DND-41 (cell line): ENCODE measurements around the gene MRPS31.

Experiments used
- ATAC-seq: fragments of 200-7000 bp; cut with Tn5 transposase; 3 replicates; pipeline ENCODE4 v1.9.1; 2021; ENCODE audit warnings: low read depth; ENCODE audit not compliant: insufficient read depth
- DNase-seq: peaks from one replicate; pipeline ENCODE4 v3.0.0-alpha.2; 2020
- H2AFZ ChIP-seq: 2 replicates; pipeline ENCODE4 v1.6.0; 2012; ENCODE audit warnings: low read depth, low read length
- H3K27ac ChIP-seq: 2 replicates; pipeline ENCODE4 v1.5.1; 2012; ENCODE audit warnings: low read length, inconsistent platforms
- H3K27me3 ChIP-seq: fragments of 200-600 bp; sonication (generic); 2 replicates; pipeline ENCODE4 v1.6.0; 2012; ENCODE audit warnings: low read length, mild to moderate bottlenecking, inconsistent platforms; ENCODE audit not compliant: insufficient read depth, poor library complexity
- H3K36me3 ChIP-seq: 2 replicates; pipeline ENCODE4 v1.5.1; 2012; ENCODE audit warnings: low read length, inconsistent platforms; ENCODE audit not compliant: insufficient read depth
- H3K4me1 ChIP-seq: 2 replicates; pipeline ENCODE4 v1.5.1; 2012; ENCODE audit warnings: mild to moderate bottlenecking, low read length; ENCODE audit not compliant: insufficient read depth
- H3K4me2 ChIP-seq: 2 replicates; pipeline ENCODE4 v1.6.0; 2012; ENCODE audit warnings: mild to moderate bottlenecking, moderate library complexity, low read length, inconsistent platforms; ENCODE audit not compliant: insufficient read depth
- H3K4me3 ChIP-seq, 2 experiments: fragments of 200-600 bp in 1 of 2; shearing (Covaris generic) in 1 of 2; 2 replicates each; pipeline ENCODE4 v1.5.1; 2012 to 2016; ENCODE audit warnings: inconsistent platforms in 2 of 2, low read length in 2 of 2, mild to moderate bottlenecking in 2 of 2, low read depth in 1 of 2, moderate library complexity in 1 of 2
- H3K79me2 ChIP-seq: 2 replicates; pipeline ENCODE4 v1.6.0; 2012; ENCODE audit warnings: low read length, inconsistent platforms; ENCODE audit not compliant: insufficient read depth
- H3K9ac ChIP-seq: 2 replicates; pipeline ENCODE4 v1.6.0; 2012; ENCODE audit warnings: low read depth, mild to moderate bottlenecking, inconsistent platforms, low read length, moderate library complexity
- H3K9me3 ChIP-seq: 2 replicates; pipeline ENCODE4 v1.5.1; 2012; ENCODE audit warnings: low read length, moderate library complexity, mild to moderate bottlenecking, inconsistent platforms; ENCODE audit not compliant: insufficient read depth, severe bottlenecking
- H4K20me1 ChIP-seq: 2 replicates; pipeline ENCODE4 v1.6.0; 2012; ENCODE audit warnings: low read length; ENCODE audit not compliant: insufficient read depth
- EZH2 ChIP-seq: IDR thresholded peaks from 3 replicates; pipeline ENCODE4 v1.6.1; 2012; ENCODE audit warnings: borderline replicate concordance, low read depth, mild to moderate bottlenecking, moderate library complexity, low read length, inconsistent platforms; ENCODE audit not compliant: severe bottlenecking
- TF ChIP-seq, protein P1 (sequence below): IDR thresholded peaks from 2 replicates; pipeline ENCODE4 v1.5.1; 2012; ENCODE audit warnings: borderline replicate concordance, low read length, moderate library complexity, mild to moderate bottlenecking; ENCODE audit not compliant: poor library complexity, severe bottlenecking; ENCODE audit errors: extremely low read depth

The MRPS31 gene

DNA sequence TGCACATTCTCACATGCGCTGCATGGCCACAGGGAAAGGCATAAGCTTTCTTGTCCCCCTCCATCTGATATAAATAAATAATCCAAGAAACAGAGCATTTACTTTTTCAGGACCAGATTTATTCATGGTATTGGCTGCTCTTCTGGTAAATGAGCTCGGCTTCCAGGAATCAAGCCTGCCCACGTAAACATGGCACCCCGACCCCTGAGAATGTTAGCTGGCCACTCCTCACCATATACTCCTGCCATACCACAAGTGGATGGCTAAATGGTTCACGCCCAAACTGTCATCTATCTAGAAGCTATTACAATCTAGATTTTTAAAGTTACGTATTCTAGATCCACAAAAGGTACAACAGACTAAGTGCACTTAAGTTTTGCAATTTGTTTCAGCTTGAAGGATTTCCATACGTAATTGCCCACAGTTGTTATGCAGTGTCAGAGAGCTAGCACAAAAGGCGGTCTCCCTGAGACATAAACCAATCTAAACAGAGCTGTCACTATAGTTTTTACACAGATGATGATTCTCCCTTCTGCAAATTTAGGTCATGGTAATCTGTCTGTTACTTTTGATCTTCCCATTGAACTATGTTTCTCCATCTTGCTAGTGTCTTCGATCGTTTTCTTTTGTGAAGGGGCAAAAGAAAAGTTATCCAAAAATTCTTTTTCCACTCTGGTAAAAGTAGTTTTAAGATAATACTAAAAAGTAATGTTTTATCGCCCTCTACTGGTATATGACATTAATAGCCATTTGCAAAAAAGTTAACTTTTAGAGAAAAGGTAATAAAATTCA, 88.3 kb downstream of the MRPS31 start:
- ATAC-seq (0 out of 3 replicates have a peak, but pooled peaks have one; percentile 27), DNase-seq (no peak)
- Histone ChIP-seq H3K4me3 (no peak overlapping the region), H2AFZ (no peak overlapping the region), H3K36me3 (no peaks in the 10 kb centered on the region), H3K9me3 (no peaks in the 10 kb centered on the region), H3K9ac (no peak overlapping the region), H3K27ac (no peak overlapping the region), H3K4me1 (no peaks in the 10 kb centered on the region), H4K20me1 (no peaks in the 10 kb centered on the region), H3K79me2 (no peaks in the 10 kb centered on the region), H3K27me3 (no peaks in the 10 kb centered on the region), H3K4me2 (no peak overlapping the region)
- no peak for TF ChIP-seq EZH2
- TF ChIP-seq, protein P1, sequence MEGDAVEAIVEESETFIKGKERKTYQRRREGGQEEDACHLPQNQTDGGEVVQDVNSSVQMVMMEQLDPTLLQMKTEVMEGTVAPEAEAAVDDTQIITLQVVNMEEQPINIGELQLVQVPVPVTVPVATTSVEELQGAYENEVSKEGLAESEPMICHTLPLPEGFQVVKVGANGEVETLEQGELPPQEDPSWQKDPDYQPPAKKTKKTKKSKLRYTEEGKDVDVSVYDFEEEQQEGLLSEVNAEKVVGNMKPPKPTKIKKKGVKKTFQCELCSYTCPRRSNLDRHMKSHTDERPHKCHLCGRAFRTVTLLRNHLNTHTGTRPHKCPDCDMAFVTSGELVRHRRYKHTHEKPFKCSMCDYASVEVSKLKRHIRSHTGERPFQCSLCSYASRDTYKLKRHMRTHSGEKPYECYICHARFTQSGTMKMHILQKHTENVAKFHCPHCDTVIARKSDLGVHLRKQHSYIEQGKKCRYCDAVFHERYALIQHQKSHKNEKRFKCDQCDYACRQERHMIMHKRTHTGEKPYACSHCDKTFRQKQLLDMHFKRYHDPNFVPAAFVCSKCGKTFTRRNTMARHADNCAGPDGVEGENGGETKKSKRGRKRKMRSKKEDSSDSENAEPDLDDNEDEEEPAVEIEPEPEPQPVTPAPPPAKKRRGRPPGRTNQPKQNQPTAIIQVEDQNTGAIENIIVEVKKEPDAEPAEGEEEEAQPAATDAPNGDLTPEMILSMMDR, result peak; percentile 74

DNA sequence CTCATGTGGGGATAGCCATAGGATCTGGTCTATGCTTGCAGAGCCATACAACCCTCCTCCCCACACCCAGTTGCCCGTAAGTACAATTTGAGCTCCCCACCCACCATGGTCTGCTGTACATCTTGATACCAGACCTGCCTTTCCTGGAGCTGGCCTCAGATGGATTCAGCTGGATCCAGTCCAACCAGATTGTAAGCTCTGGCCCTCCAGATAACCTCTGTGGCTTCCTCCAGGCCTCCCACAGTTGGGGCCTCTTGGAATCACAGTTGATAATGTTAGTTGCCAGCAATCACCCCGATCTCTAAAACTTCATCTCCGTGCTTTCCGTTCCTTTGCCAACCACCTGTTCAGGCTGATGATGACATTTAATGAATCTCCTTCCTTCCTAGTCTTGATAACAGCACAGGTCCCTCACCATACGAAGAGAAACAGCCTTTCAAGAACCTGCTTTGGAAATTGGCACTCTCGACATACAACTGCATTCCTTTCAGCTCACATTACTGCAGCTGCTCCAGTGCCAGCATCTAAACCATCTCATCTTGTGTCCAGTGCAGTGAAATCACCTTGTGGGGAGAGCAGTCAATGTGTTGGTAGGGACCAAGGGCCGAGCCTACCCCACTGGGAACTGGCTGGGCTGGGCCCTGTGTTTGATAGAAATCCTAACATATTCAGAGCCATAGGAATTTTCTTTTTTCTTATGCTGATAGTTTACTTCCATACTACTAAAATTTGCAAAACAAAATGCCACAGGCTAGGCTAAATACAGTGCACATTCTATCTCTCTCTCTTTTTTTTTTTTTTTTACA, 89.4 kb downstream of the MRPS31 start:
- no peak overlapping the region for H3K4me3 ChIP-seq
- no peak for ATAC-seq

DNA sequence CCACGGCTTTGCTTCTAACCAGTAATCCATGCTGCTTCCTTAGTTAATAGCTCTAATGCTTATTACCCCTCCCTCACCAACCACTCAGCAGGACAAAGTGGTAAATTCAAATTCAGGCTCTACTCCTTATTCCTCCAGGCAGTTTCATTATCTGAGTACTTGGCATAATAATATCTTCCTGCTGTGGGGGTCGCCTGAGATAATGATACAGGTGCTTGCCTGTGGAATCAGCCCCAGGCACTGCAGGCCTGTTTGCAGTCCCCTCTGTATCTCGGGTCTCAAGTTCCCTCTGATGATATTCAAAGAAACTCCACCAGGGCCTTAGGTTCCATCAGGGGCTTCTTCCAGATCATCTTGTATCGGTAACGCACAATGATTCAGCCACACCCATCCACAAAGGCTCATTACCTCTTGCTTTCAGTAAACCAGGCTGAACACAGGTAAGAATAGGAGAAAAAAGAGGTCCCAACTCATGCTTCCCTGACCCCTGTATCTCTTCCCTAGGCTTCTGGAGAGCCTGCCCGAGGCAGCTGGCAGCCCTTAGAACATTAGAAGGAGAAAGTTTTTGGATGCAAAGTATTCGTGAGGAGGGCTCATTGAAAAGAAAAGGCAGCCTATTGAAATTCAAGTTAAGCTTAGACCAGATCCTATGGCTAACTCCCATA, 90.2 kb downstream of the MRPS31 start:
- no peak overlapping the region for H3K4me2 ChIP-seq
- H4K20me1 ChIP-seq, result no peaks in the 10 kb centered on the region
- H3K36me3 ChIP-seq, result no peaks in the 10 kb centered on the region
- no peak overlapping the region for H3K9ac ChIP-seq
- no peak overlapping the region for H2AFZ ChIP-seq
- TF ChIP-seq, protein P1, result no peak
- TF ChIP-seq EZH2, result no peak
- no peaks in the 10 kb centered on the region for H3K4me1 ChIP-seq
- H3K79me2 ChIP-seq, result no peaks in the 10 kb centered on the region
- DNase-seq, result no peak
- ATAC-seq, result no peak
- H3K4me3 ChIP-seq, result no peak overlapping the region
- no peak overlapping the region for H3K27ac ChIP-seq
- no peaks in the 10 kb centered on the region for H3K9me3 ChIP-seq
- H3K27me3 ChIP-seq, result no peaks in the 10 kb centered on the region

More for the DNA sequence above, 89.4 kb downstream of the MRPS31 start:
- H3K9ac ChIP-seq, result no peak overlapping the region
- H3K79me2 ChIP-seq, result no peaks in the 10 kb centered on the region
- no peak overlapping the region for H3K4me2 ChIP-seq
- H3K27me3 ChIP-seq, result no peaks in the 10 kb centered on the region
- TF ChIP-seq, protein P1, result no peak
- no peak for TF ChIP-seq EZH2
- no peaks in the 10 kb centered on the region for H4K20me1 ChIP-seq
- no peaks in the 10 kb centered on the region for H3K9me3 ChIP-seq
- no peak for DNase-seq
- H2AFZ ChIP-seq, result no peak overlapping the region
- H3K36me3 ChIP-seq, result no peaks in the 10 kb centered on the region
- no peaks in the 10 kb centered on the region for H3K4me1 ChIP-seq
- H3K27ac ChIP-seq, result no peak overlapping the region
